Glutamatergic neuron (in vitro differentiated cells): ENCODE data around the gene SLC25A4. TPM values are rescaled to one million over a fixed set of nuclear protein-coding genes. Genes with fewer than 3 reads are reported as not detected.

Experiments used
- DNase-seq: peaks from one replicate; pipeline ENCODE4 v3.0.0; 2022
- H3K27ac Mint-ChIP-seq: one replicate; pipeline ENCODE4 v1.8.0; 2020; ENCODE audit warnings: mild to moderate bottlenecking, mixed read lengths, inconsistent platforms; ENCODE audit not compliant: unreplicated experiment
- H3K27me3 Mint-ChIP-seq: one replicate; pipeline ENCODE4 v1.8.0; 2020; ENCODE audit warnings: mild to moderate bottlenecking, moderate library complexity, mixed read lengths, inconsistent platforms; ENCODE audit not compliant: unreplicated experiment
- H3K36me3 Mint-ChIP-seq: one replicate; pipeline ENCODE4 v1.8.0; 2020; ENCODE audit warnings: mild to moderate bottlenecking, mixed read lengths, inconsistent platforms; ENCODE audit not compliant: unreplicated experiment
- H3K4me1 Mint-ChIP-seq: one replicate; pipeline ENCODE4 v1.8.0; 2020; ENCODE audit warnings: mild to moderate bottlenecking, low read depth, mixed read lengths, inconsistent platforms; ENCODE audit not compliant: unreplicated experiment
- H3K4me3 Mint-ChIP-seq: one replicate; pipeline ENCODE4 v1.8.0; 2020; ENCODE audit warnings: mild to moderate bottlenecking, mixed read lengths, inconsistent platforms; ENCODE audit not compliant: unreplicated experiment
- H3K9me3 Mint-ChIP-seq: one replicate; pipeline ENCODE4 v1.8.0; 2020; ENCODE audit warnings: mild to moderate bottlenecking, moderate library complexity, mixed read lengths, inconsistent platforms; ENCODE audit not compliant: unreplicated experiment
- long read RNA-seq: library from polyadenylated mRNA; unstranded; transcript quantifications from one replicate; pipeline ENCODE4 v2.0.0, GENCODE V29; 2020; ENCODE audit not compliant: unreplicated experiment
- total RNA-seq: library from RNA; stranded (reverse); fragmentation: NEBNext Ultra II Directional; extraction: Animal tissue kit (Norgen Biotek cat#: 25700); gene quantifications from one replicate; pipeline ENCODE4 v1.2.1, GENCODE V29; 2021; ENCODE audit not compliant: unreplicated experiment
- TF ChIP-seq, protein P1 (sequence below): fragments of 200-600 bp; sonication (generic); IDR thresholded peaks from one replicate; pipeline ENCODE4 v1.5.0; 2021; ENCODE audit not compliant: partially characterized antibody, unreplicated experiment

Gene SLC25A4
- 44.7 TPM for total RNA-seq
- long read RNA-seq, full-length matches to known transcripts: 284 of 301 reads
- long read RNA-seq, partial matches to known transcripts: 9 of 301 reads
- long read RNA-seq, other reads (novel, unspliced or antisense): 8 of 301 reads

- Mint-ChIP-seq H3K27ac (peak within 1 kb of the TSS; percentile 94), H3K9me3 (peaks cover 5% of the 10 kb centered on the region), H3K4me1 (peaks cover 16% of the 10 kb centered on the region), H3K27me3 (peaks cover 3% of the 10 kb centered on the region), H3K36me3 (peaks cover 6% of the 10 kb centered on the region), H3K4me3 (peak within 1 kb of the TSS; percentile 98)
- DNase-seq: peak; percentile 95
- TF ChIP-seq, protein P1, sequence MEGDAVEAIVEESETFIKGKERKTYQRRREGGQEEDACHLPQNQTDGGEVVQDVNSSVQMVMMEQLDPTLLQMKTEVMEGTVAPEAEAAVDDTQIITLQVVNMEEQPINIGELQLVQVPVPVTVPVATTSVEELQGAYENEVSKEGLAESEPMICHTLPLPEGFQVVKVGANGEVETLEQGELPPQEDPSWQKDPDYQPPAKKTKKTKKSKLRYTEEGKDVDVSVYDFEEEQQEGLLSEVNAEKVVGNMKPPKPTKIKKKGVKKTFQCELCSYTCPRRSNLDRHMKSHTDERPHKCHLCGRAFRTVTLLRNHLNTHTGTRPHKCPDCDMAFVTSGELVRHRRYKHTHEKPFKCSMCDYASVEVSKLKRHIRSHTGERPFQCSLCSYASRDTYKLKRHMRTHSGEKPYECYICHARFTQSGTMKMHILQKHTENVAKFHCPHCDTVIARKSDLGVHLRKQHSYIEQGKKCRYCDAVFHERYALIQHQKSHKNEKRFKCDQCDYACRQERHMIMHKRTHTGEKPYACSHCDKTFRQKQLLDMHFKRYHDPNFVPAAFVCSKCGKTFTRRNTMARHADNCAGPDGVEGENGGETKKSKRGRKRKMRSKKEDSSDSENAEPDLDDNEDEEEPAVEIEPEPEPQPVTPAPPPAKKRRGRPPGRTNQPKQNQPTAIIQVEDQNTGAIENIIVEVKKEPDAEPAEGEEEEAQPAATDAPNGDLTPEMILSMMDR: peak; percentile 73
Observed at GRCh38 chr4:185142912-185143600, at the start of gene SLC25A4. Gene SLC25A4 (plus strand): TSS chr4:185143266. CDS start chr4:185143373, 107 bp downstream.

- peaks cover 2% of the 10 kb centered on the region for H3K9me3 Mint-ChIP-seq
- no peak overlapping the region for H3K27ac Mint-ChIP-seq
- no peak overlapping the region for H3K4me3 Mint-ChIP-seq
- no peaks in the 10 kb centered on the region for H3K27me3 Mint-ChIP-seq
- H3K4me1 Mint-ChIP-seq: peaks cover 5% of the 10 kb centered on the region
- TF ChIP-seq, protein P1: no peak
- DNase-seq: no peak
- H3K36me3 Mint-ChIP-seq: no peaks in the 10 kb centered on the region
Observed at GRCh38 chr4:185093603-185094002, 49.5 kb upstream of the SLC25A4 start.

GRCh38 chr4:185096032-185096653, 46.9 kb upstream of the SLC25A4 start:
- H3K9me3 Mint-ChIP-seq: peaks cover 2% of the 10 kb centered on the region
- DNase-seq: no peak
- peaks cover 1% of the 10 kb centered on the region for H3K27me3 Mint-ChIP-seq
- no peak overlapping the region for H3K27ac Mint-ChIP-seq
- no peak overlapping the region for H3K4me3 Mint-ChIP-seq
- TF ChIP-seq, protein P1: peak; percentile 65
- peaks cover 4% of the 10 kb centered on the region for H3K4me1 Mint-ChIP-seq
- no peaks in the 10 kb centered on the region for H3K36me3 Mint-ChIP-seq

- H3K27me3 Mint-ChIP-seq: peaks cover 1% of the 10 kb centered on the region
Observed at GRCh38 chr4:185098474-185098873, 44.6 kb upstream of the SLC25A4 start.

More at GRCh38 chr4:185098474-185098873, 44.6 kb upstream of the SLC25A4 start:
- Mint-ChIP-seq H3K4me1 (peaks cover 4% of the 10 kb centered on the region), H3K9me3 (no peaks in the 10 kb centered on the region), H3K4me3 (no peak overlapping the region), H3K36me3 (no peaks in the 10 kb centered on the region), H3K27ac (no peak overlapping the region)
- TF ChIP-seq, protein P1: no peak
- no peak for DNase-seq
